Measurements from ENCODE around the gene CDK2. TPM values are rescaled to one million over a fixed set of nuclear protein-coding genes. Genes with fewer than 3 reads are reported as not detected.

CDK2 gene
- total and polyA plus RNA-seq, 2 of the 4 experiments (the other 2 are of a cell fraction): 42.5 to 61.7 TPM

DNA sequence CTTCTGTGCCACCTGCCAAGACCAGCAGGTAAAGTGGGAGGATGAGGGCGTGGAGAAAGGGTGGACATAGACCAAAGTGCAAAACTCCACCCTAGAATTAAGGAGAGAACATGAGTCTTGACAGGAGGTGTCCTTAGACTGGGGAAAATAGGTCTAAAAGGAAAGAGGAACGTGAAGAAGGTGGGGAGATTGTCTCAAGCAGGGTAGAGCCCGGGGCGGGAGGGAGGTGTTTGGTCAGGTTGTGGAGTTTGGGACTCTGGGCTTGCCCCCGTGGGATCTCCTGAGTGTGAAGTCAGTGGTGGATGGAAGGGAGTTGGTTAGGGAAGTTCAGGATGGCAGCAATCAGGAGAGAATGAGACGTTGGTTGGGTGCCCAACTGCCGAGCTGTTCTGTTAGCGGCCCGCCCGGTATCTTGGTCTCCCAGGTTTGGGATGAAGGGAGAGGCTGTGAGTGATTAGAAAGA is 35.3 kb upstream of the CDK2 start:
- Histone ChIP-seq H3K14ac (replicated peaks; ENCODE audit: low read depth, low read length) (peak overlapping the region; percentile 82), H2BK120ac (ENCODE audit: low read depth, low read length) (peak overlapping the region; percentile 44; the same call in 1 of the 2 replicates), H3K9ac (ENCODE audit: low read depth, low read length) (peak overlapping the region; percentile 79), H2AK5ac (ENCODE audit: low read depth, low read length) (peak overlapping the region; percentile 80), H4K5ac (ENCODE audit: low read depth, low read length) (peak overlapping the region; percentile 73), H3K23ac (ENCODE audit: low read depth, low read length) (peak overlapping the region; percentile 57), H3K4me3 (ENCODE audit: insufficient read depth, low read depth, low read length) (peak overlapping the region; percentile 78), H2BK5ac (ENCODE audit: low read depth, low read length, poor library complexity, severe bottlenecking) (peak overlapping the region; percentile 77), H2BK15ac (ENCODE audit: low read depth, low read length) (peak overlapping the region; percentile 26; the same call in 2 of the 3 replicates), H3K36me3 (ENCODE audit: control insufficient read depth, insufficient read depth, low read length) (no peaks in the 10 kb centered on the region), H2BK20ac (ENCODE audit: low read depth, low read length) (peak overlapping the region; percentile 13; the same call in 1 of the 2 replicates), H3K18ac (ENCODE audit: low read depth, low read length) (peak overlapping the region; percentile 80), H3K9me3 (ENCODE audit: control insufficient read depth, insufficient read depth, low read length) (no peaks in the 10 kb centered on the region), H4K8ac (ENCODE audit: low read depth in 2 of 2, low read length in 2 of 2) (peak overlapping the region; percentile 37 to 84), H3K79me1 (ENCODE audit: low read depth in 1 of 2, low read length in 2 of 2) (peaks cover 35 to 78% of the 10 kb centered on the region in 2 experiments), H3K4ac (ENCODE audit: low read depth, low read length) (peak overlapping the region; percentile 93), H3K4me1 (ENCODE audit: control insufficient read depth, insufficient read depth, low read length) (peaks cover 18% of the 10 kb centered on the region), H4K91ac (ENCODE audit: insufficient read depth, low read depth, low read length) (peak overlapping the region; percentile 86), H2AK9ac (replicated peaks; ENCODE audit: low read depth, low read length, poor library complexity) (peak overlapping the region; percentile 97), H3K56ac (ENCODE audit: extremely low read depth, insufficient read depth, low read length) (peak overlapping the region; percentile 72), H4K20me1 (ENCODE audit: insufficient read depth, low read length) (no peaks in the 10 kb centered on the region), H3K27me3 (ENCODE audit: control insufficient read depth, insufficient read depth, low read length) (no peaks in the 10 kb centered on the region), H3K4me2 (ENCODE audit: low read depth, low read length) (peak overlapping the region; percentile 75), H3K27ac (ENCODE audit: insufficient read depth, low read length) (peak overlapping the region; percentile 79), H2AFZ (replicated peaks; ENCODE audit: low read length, poor library complexity) (peak overlapping the region; percentile 69), H3K9me1 (ENCODE audit: insufficient read depth, low read length) (peaks cover 16% of the 10 kb centered on the region)
- CTCF ChIA-PET: interaction anchor here (0.6 to 2.0 kb wide), 3 partner anchors 9 to 130 kb away, joined by 3 to 4 read pairs (median 3); no protein-coding TSS in a partner anchor
- POLR2A ChIA-PET (ENCODE audit: unreplicated experiment): no interaction called here
- DNase-seq: no peak
- in situ Hi-C loops (cut with MboI; ENCODE audit: low sequenced_read_pairs) (no loop called here), dilution Hi-C loops (cut with HindIII; ENCODE audit: low sequenced_read_pairs, unreplicated experiment) (no loop called here), intact Hi-C loops (cut with micrococcal nuclease) (loop anchor here (1.0 to 5.0 kb wide), 3 partner anchors 84 to 189 kb away; partner anchors contain the start of genes GDF11, ORMDL2 and SARNP)
- TF ChIP-seq RAD21 (IDR thresholded peaks at IDR 0.05; ENCODE audit: low read length) (no peak), MXI1 (IDR thresholded peaks at IDR 0.05; ENCODE audit: borderline replicate concordance, low read depth, low read length) (no peak)
- BruUV-seq (replicated peaks): no TSS peak
- WGBS, 2 experiments (ENCODE audit: extremely low coverage in 2 of 2, insufficient read length in 1 of 2): 3% methylated on average over 5 of the region's 10 CpGs; no CpG with 5 or more reads in 1 of the 2 experiments
- no peak for ATAC-seq (ENCODE audit: low read depth)
